ENCODE data around the gene ZBTB25.

GRCh38 chr14:64450255-64450654, 53.4 kb downstream of the ZBTB25 start:
- TF ChIP-seq POLR2AphosphoS5 (IDR thresholded peaks at IDR 0.05; ENCODE audit: low read depth, low read length) = no peak
- TF ChIP-seq POLR2A (IDR thresholded peaks at IDR 0.05; ENCODE audit: borderline replicate concordance, extremely low read depth, insufficient read depth, insufficient read length) = no peak
- TF ChIP-seq CTCF (IDR thresholded peaks at IDR 0.05 in 2 of 3, conservative IDR thresholded peaks at IDR 0.05 in 1 of 3; ENCODE audit: borderline replicate concordance in 1 of 3, insufficient read depth in 1 of 3, low read depth in 2 of 3, low read length in 2 of 3) = no peak
- no peak for TF ChIP-seq ATF3 (IDR thresholded peaks at IDR 0.05)
- no peak for TF ChIP-seq SRF (IDR thresholded peaks at IDR 0.05; ENCODE audit: low read depth)
- no peak for TF ChIP-seq JUND (IDR thresholded peaks at IDR 0.05)
- no peak for TF ChIP-seq SP1 (IDR thresholded peaks at IDR 0.05; ENCODE audit: low read depth)
- no peak for TF ChIP-seq MAX (IDR thresholded peaks at IDR 0.05)

Data from HCT116 (cell line).